Measurements from ENCODE around the gene ATXN1.
A peak's percentile ranks its signal among the peaks of the same experiment; 100 is the strongest.

The ATXN1 gene

GRCh38 chr6:16679050-16679449 lies 82.2 kb downstream of the ATXN1 start:
- H3K4me1 ChIP-seq, result peaks cover 17% of the 10 kb centered on the region
- TF ChIP-seq, protein P1, sequence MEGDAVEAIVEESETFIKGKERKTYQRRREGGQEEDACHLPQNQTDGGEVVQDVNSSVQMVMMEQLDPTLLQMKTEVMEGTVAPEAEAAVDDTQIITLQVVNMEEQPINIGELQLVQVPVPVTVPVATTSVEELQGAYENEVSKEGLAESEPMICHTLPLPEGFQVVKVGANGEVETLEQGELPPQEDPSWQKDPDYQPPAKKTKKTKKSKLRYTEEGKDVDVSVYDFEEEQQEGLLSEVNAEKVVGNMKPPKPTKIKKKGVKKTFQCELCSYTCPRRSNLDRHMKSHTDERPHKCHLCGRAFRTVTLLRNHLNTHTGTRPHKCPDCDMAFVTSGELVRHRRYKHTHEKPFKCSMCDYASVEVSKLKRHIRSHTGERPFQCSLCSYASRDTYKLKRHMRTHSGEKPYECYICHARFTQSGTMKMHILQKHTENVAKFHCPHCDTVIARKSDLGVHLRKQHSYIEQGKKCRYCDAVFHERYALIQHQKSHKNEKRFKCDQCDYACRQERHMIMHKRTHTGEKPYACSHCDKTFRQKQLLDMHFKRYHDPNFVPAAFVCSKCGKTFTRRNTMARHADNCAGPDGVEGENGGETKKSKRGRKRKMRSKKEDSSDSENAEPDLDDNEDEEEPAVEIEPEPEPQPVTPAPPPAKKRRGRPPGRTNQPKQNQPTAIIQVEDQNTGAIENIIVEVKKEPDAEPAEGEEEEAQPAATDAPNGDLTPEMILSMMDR (IDR thresholded peaks at IDR 0.05), result no peak

DNA sequence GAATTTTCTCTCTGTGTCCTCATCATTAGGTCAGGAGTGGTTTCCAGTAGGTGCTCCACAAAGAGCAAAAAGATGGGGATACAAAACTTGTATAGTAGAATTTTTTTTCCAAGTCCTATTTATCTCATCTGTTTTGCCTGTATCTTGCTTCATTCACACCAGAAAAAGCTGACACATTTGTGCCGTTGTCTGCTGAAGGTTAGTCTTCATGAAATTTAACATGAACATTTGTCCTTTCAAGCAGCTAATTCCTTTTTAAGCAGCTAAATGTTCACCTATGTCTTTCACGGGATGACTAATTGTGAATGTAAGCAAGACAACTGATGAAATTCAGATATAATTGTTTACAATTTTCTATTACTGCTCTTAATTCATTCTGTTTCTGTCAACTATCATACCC lies 83.8 kb downstream of the ATXN1 start:
- Histone ChIP-seq H3K4me2 (ENCODE audit: low read length) (no peak overlapping the region), H3K36me3 (ENCODE audit: control insufficient read depth, insufficient read depth, low read length) (no peaks in the 10 kb centered on the region), H2AFZ (peak overlapping the region; percentile 31), H3K4me1 (peaks cover 13% of the 10 kb centered on the region), H3K4me3 (ENCODE audit: low read depth, low read length) (no peak overlapping the region), H3K9ac (no peak overlapping the region), H3K9me3 (ENCODE audit: control insufficient read depth, low read length) (no peaks in the 10 kb centered on the region), H3K79me2 (no peaks in the 10 kb centered on the region), H3K27ac (peak overlapping the region; percentile 21), H3K27me3 (ENCODE audit: control insufficient read depth, insufficient read depth, low read length) (no peaks in the 10 kb centered on the region)
- TF ChIP-seq, protein P1 (IDR thresholded peaks at IDR 0.05), result no peak

More at GRCh38 chr6:16679050-16679449, 82.2 kb downstream of the ATXN1 start:
- H3K27me3 ChIP-seq (ENCODE audit: control insufficient read depth, insufficient read depth, low read length), result no peaks in the 10 kb centered on the region
- H2AFZ ChIP-seq, result no peak overlapping the region
- H3K9me3 ChIP-seq (ENCODE audit: control insufficient read depth, low read length), result no peaks in the 10 kb centered on the region
- H3K9ac ChIP-seq, result no peak overlapping the region
- no peak overlapping the region for H3K4me3 ChIP-seq (ENCODE audit: low read depth, low read length)
- H3K79me2 ChIP-seq, result no peaks in the 10 kb centered on the region
- H3K27ac ChIP-seq, result no peak overlapping the region
- no peaks in the 10 kb centered on the region for H3K36me3 ChIP-seq (ENCODE audit: control insufficient read depth, insufficient read depth, low read length)
- no peak overlapping the region for H3K4me2 ChIP-seq (ENCODE audit: low read length)

- Histone ChIP-seq H3K4me1 (peaks cover 15% of the 10 kb centered on the region), H3K4me3 (ENCODE audit: low read depth, low read length) (no peak overlapping the region)
Measured at GRCh38 chr6:16676978-16677377, 84.3 kb downstream of the ATXN1 start.

DNA sequence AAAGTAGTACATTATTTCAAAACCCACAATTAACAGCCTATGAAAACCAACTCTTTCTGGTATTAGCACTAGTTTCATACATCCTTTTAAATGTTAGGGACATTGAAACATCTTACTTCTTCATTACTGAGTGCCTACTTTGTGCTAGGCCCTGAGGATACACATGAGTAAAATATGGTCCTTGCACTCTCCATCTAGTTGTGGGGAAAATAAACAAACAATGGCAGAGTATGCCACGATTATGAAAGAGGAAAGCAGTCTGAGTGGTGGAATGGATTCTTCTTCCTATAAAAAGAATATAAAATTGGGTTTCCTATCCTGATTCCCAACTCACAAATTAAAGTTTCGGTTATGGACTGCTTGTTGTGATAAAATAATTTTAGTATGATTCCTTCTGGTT lies 84.9 kb downstream of the ATXN1 start:
- H3K9ac ChIP-seq, result no peak overlapping the region
- no peaks in the 10 kb centered on the region for H3K79me2 ChIP-seq
- TF ChIP-seq, protein P1 (IDR thresholded peaks at IDR 0.05), result no peak
- H3K27me3 ChIP-seq (ENCODE audit: control insufficient read depth, insufficient read depth, low read length), result no peaks in the 10 kb centered on the region
- no peaks in the 10 kb centered on the region for H3K36me3 ChIP-seq (ENCODE audit: control insufficient read depth, insufficient read depth, low read length)
- H3K9me3 ChIP-seq (ENCODE audit: control insufficient read depth, low read length), result no peaks in the 10 kb centered on the region
- H3K27ac ChIP-seq, result no peak overlapping the region
- peak overlapping the region; percentile 31 for H2AFZ ChIP-seq
- peaks cover 15% of the 10 kb centered on the region for H3K4me1 ChIP-seq
- no peak overlapping the region for H3K4me2 ChIP-seq (ENCODE audit: low read length)
- H3K4me3 ChIP-seq (ENCODE audit: low read depth, low read length), result no peak overlapping the region

More at GRCh38 chr6:16676978-16677377, 84.3 kb downstream of the ATXN1 start:
- peak overlapping the region; percentile 31 for H2AFZ ChIP-seq
- peak overlapping the region; percentile 21 for H3K27ac ChIP-seq
- no peaks in the 10 kb centered on the region for H3K79me2 ChIP-seq
- TF ChIP-seq, protein P1 (IDR thresholded peaks at IDR 0.05), result no peak
- H3K9ac ChIP-seq, result no peak overlapping the region
- no peaks in the 10 kb centered on the region for H3K9me3 ChIP-seq (ENCODE audit: control insufficient read depth, low read length)
- no peaks in the 10 kb centered on the region for H3K27me3 ChIP-seq (ENCODE audit: control insufficient read depth, insufficient read depth, low read length)
- no peaks in the 10 kb centered on the region for H3K36me3 ChIP-seq (ENCODE audit: control insufficient read depth, insufficient read depth, low read length)
- H3K4me2 ChIP-seq (ENCODE audit: low read length), result peak overlapping the region; percentile 5

DNA sequence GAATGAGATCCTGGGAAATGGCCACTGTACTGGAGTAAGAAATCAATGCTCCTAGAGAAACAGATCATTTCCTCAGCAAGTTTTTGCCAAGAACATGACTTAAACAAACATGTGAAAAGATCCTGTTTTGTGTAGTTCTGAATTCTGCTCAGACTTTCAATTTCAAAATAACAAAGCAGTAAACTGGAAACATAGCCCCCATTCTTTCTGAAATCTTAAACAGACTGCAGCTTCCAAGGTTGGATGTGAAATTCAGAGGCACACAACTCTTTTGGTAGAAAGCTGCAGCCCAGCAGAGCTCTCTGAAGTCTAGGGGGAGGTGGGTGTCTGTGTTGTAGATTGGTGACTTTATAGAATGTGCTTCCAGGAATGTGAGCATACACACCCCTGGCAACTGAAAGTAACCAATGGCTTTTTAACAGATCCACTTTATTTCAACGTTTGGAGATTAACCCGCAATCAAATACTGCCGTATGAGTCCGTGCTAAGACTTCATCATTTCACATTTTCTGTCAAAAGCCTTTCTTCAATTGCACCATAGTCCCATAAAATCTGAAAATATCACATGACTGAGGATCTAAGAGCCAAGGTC lies 86.4 kb downstream of the ATXN1 start:
- Histone ChIP-seq H3K4me2 (ENCODE audit: low read length) (no peak overlapping the region), H3K4me1 (peaks cover 27% of the 10 kb centered on the region), H3K27ac (no peak overlapping the region), H3K9me3 (ENCODE audit: control insufficient read depth, low read length) (no peaks in the 10 kb centered on the region), H3K36me3 (ENCODE audit: control insufficient read depth, insufficient read depth, low read length) (no peaks in the 10 kb centered on the region), H3K4me3 (ENCODE audit: low read depth, low read length) (no peak overlapping the region), H3K9ac (no peak overlapping the region), H3K27me3 (ENCODE audit: control insufficient read depth, insufficient read depth, low read length) (no peaks in the 10 kb centered on the region), H3K79me2 (no peaks in the 10 kb centered on the region), H2AFZ (no peak overlapping the region)
- TF ChIP-seq, protein P1 (IDR thresholded peaks at IDR 0.05), result no peak
